ENCODE measurements around the gene ZNF536. TPM values are rescaled to one million over a fixed set of nuclear protein-coding genes. Genes with fewer than 3 reads are reported as not detected.

The ZNF536 gene
- total and polyA plus RNA-seq, 2 donors (not counting 3 experiments of a cell fraction or from before 2014, with no cell fraction given), result not detected

- TF ChIP-seq EZH2 (IDR thresholded peaks at IDR 0.05; ENCODE audit: borderline replicate concordance, low read depth, low read length, severe bottlenecking), result no peak
- no peak for TF ChIP-seq MYC (IDR thresholded peaks at IDR 0.05; ENCODE audit: low read depth, low read length)
- no peak for TF ChIP-seq POLR2AphosphoS5 (IDR thresholded peaks at IDR 0.05; ENCODE audit: insufficient read depth, low read depth, low read length)
- no peak for TF ChIP-seq FOS (IDR thresholded peaks at IDR 0.05; ENCODE audit: borderline replicate concordance, insufficient read depth, low read length)
- no peak for TF ChIP-seq CTCF (IDR thresholded peaks at IDR 0.05; ENCODE audit: extremely low read depth in 1 of 2, insufficient read depth in 1 of 2, low read depth in 1 of 2, low read length in 2 of 2)
- no peak for TF ChIP-seq POLR2A (IDR thresholded peaks at IDR 0.05; ENCODE audit: low read depth, low read length)
- TF ChIP-seq GATA2 (IDR thresholded peaks at IDR 0.05; ENCODE audit: insufficient read depth, insufficient read length, low read depth, low read length), result no peak
- no peak for TF ChIP-seq MAX (IDR thresholded peaks at IDR 0.05; ENCODE audit: insufficient read depth, insufficient read length)
- TF ChIP-seq JUN (IDR thresholded peaks at IDR 0.05; ENCODE audit: borderline replicate concordance, insufficient read depth, insufficient read length, low read depth), result no peak
- no peaks in the 10 kb centered on the region for H3K36me3 ChIP-seq (ENCODE audit: control insufficient read depth in 2 of 2, extremely low read depth in 1 of 2, insufficient read depth in 2 of 2, low read length in 2 of 2)
- H2AFZ ChIP-seq (ENCODE audit: low read depth, low read length), result no peak overlapping the region
- no peak overlapping the region for H3K4me3 ChIP-seq (replicated peaks in 1 of 3; ENCODE audit: insufficient read depth in 1 of 3, low read depth in 1 of 3, low read length in 3 of 3)
- H3K9me1 ChIP-seq (replicated peaks; ENCODE audit: control insufficient read depth, extremely low read depth, insufficient read depth, low read length), result no peaks in the 10 kb centered on the region
- no peaks in the 10 kb centered on the region for H3K4me1 ChIP-seq (ENCODE audit: control insufficient read depth, extremely low read depth, insufficient read depth, low read length)
- H3K27ac ChIP-seq (ENCODE audit: insufficient read depth, low read depth, low read length), result no peak overlapping the region
- ChIA-PET CTCF (no interaction called here), POLR2A (no interaction called here)
- DNase-seq (ENCODE audit: low read depth, low spot score) (no peak), FAIRE-seq (no peak)
- intact Hi-C loops (cut with micrococcal nuclease), result no loop called here
- peaks cover 2% of the 10 kb centered on the region for H3K9me3 ChIP-seq (replicated peaks; ENCODE audit: control insufficient read depth, insufficient read depth, low read length)
- H4K20me1 ChIP-seq (replicated peaks; ENCODE audit: control insufficient read depth, extremely low read depth, insufficient read depth, low read length), result no peaks in the 10 kb centered on the region
- H3K9ac ChIP-seq (replicated peaks; ENCODE audit: extremely low read depth, insufficient read depth, low read length), result no peak overlapping the region
- dilution Hi-C loops (cut with MboI; ENCODE audit: extremely low pct_ligation_motif_present, low sequenced_read_pairs), result no loop called here
- H3K79me2 ChIP-seq (ENCODE audit: control insufficient read depth, insufficient read depth, low read length), result no peaks in the 10 kb centered on the region
- H3K4me2 ChIP-seq (ENCODE audit: insufficient read depth, low read length), result no peak overlapping the region
- no TSS peak for BruUV-seq (replicated peaks)
- no peaks in the 10 kb centered on the region for H3K27me3 ChIP-seq (ENCODE audit: control insufficient read depth in 2 of 2, insufficient read depth in 2 of 2, low read length in 2 of 2)
Measured at GRCh38 chr19:30385666-30386065, 13.5 kb downstream of the ZNF536 start.
